ENCODE data around the gene STAM.

The STAM gene

GRCh38 chr10:17674566-17674965 lies 30.6 kb downstream of the STAM start:
- Mint-ChIP-seq H3K36me3 (ENCODE audit: low read depth) (peaks cover 16% of the 10 kb centered on the region), H3K27ac (peak overlapping the region; percentile 31), H3K4me1 (ENCODE audit: low read depth) (peaks cover 44% of the 10 kb centered on the region), H3K4me3 (no peak overlapping the region), H3K9me3 (no peaks in the 10 kb centered on the region), H3K27me3 (ENCODE audit: low read depth) (no peaks in the 10 kb centered on the region)
- no peak for DNase-seq (ENCODE audit: low spot score)

- Mint-ChIP-seq H3K4me1 (ENCODE audit: low read depth) (peaks cover 47% of the 10 kb centered on the region), H3K27ac (no peak overlapping the region), H3K36me3 (ENCODE audit: low read depth) (peaks cover 13% of the 10 kb centered on the region), H3K27me3 (ENCODE audit: low read depth) (no peaks in the 10 kb centered on the region), H3K4me3 (no peak overlapping the region), H3K9me3 (no peaks in the 10 kb centered on the region)
- DNase-seq (ENCODE audit: low spot score): no peak
Observed at GRCh38 chr10:17675638-17676037, 31.7 kb downstream of the STAM start.

GRCh38 chr10:17676919-17677318 lies 33.0 kb downstream of the STAM start:
- H3K4me3 Mint-ChIP-seq: no peak overlapping the region

GRCh38 chr10:17682236-17682946 lies 38.4 kb downstream of the STAM start:
- H3K4me3 Mint-ChIP-seq: peak overlapping the region; percentile 17
- no peaks in the 10 kb centered on the region for H3K9me3 Mint-ChIP-seq
- H3K4me1 Mint-ChIP-seq (ENCODE audit: low read depth): peaks cover 47% of the 10 kb centered on the region
- H3K36me3 Mint-ChIP-seq (ENCODE audit: low read depth): peaks cover 29% of the 10 kb centered on the region
- no peaks in the 10 kb centered on the region for H3K27me3 Mint-ChIP-seq (ENCODE audit: low read depth)
- no peak for DNase-seq (ENCODE audit: low spot score)
- H3K27ac Mint-ChIP-seq: peak overlapping the region; percentile 22

More at GRCh38 chr10:17676919-17677318, 33.0 kb downstream of the STAM start:
- no peak overlapping the region for H3K27ac Mint-ChIP-seq
- H3K27me3 Mint-ChIP-seq (ENCODE audit: low read depth): no peaks in the 10 kb centered on the region
- peaks cover 15% of the 10 kb centered on the region for H3K36me3 Mint-ChIP-seq (ENCODE audit: low read depth)
- H3K4me1 Mint-ChIP-seq (ENCODE audit: low read depth): peaks cover 45% of the 10 kb centered on the region
- H3K9me3 Mint-ChIP-seq: no peaks in the 10 kb centered on the region
- DNase-seq (ENCODE audit: low spot score): no peak

GRCh38 chr10:17683541-17683940 lies 39.6 kb downstream of the STAM start:
- Mint-ChIP-seq H3K4me1 (ENCODE audit: low read depth) (peaks cover 44% of the 10 kb centered on the region), H3K9me3 (no peaks in the 10 kb centered on the region), H3K27me3 (ENCODE audit: low read depth) (no peaks in the 10 kb centered on the region), H3K4me3 (no peak overlapping the region), H3K27ac (peak overlapping the region; percentile 10), H3K36me3 (ENCODE audit: low read depth) (peaks cover 24% of the 10 kb centered on the region)
- no peak for DNase-seq (ENCODE audit: low spot score)

GRCh38 chr10:17684537-17684936 lies 40.6 kb downstream of the STAM start:
- Mint-ChIP-seq H3K4me1 (ENCODE audit: low read depth) (peaks cover 40% of the 10 kb centered on the region), H3K9me3 (no peaks in the 10 kb centered on the region), H3K4me3 (peak overlapping the region; percentile 38), H3K36me3 (ENCODE audit: low read depth) (peaks cover 24% of the 10 kb centered on the region), H3K27me3 (ENCODE audit: low read depth) (no peaks in the 10 kb centered on the region), H3K27ac (no peak overlapping the region)
- DNase-seq (ENCODE audit: low spot score): no peak

GRCh38 chr10:17685233-17685840 lies 41.4 kb downstream of the STAM start:
- Mint-ChIP-seq H3K4me1 (ENCODE audit: low read depth) (peaks cover 36% of the 10 kb centered on the region), H3K36me3 (ENCODE audit: low read depth) (peaks cover 29% of the 10 kb centered on the region), H3K27ac (peak overlapping the region; percentile 59), H3K27me3 (ENCODE audit: low read depth) (no peaks in the 10 kb centered on the region), H3K4me3 (no peak overlapping the region), H3K9me3 (no peaks in the 10 kb centered on the region)
- peak; percentile 46 for DNase-seq (ENCODE audit: low spot score)

GRCh38 chr10:17687117-17687831 lies 43.3 kb downstream of the STAM start:
- H3K9me3 Mint-ChIP-seq: no peaks in the 10 kb centered on the region
- DNase-seq (ENCODE audit: low spot score): no peak
- H3K4me1 Mint-ChIP-seq (ENCODE audit: low read depth): peaks cover 28% of the 10 kb centered on the region
- H3K27ac Mint-ChIP-seq: no peak overlapping the region
- no peak overlapping the region for H3K4me3 Mint-ChIP-seq
- H3K36me3 Mint-ChIP-seq (ENCODE audit: low read depth): peaks cover 25% of the 10 kb centered on the region
- H3K27me3 Mint-ChIP-seq (ENCODE audit: low read depth): no peaks in the 10 kb centered on the region

- Mint-ChIP-seq H3K9me3 (no peaks in the 10 kb centered on the region), H3K36me3 (ENCODE audit: low read depth) (peaks cover 25% of the 10 kb centered on the region), H3K4me3 (no peak overlapping the region), H3K27ac (no peak overlapping the region), H3K4me1 (ENCODE audit: low read depth) (peaks cover 15% of the 10 kb centered on the region), H3K27me3 (ENCODE audit: low read depth) (no peaks in the 10 kb centered on the region)
- no peak for DNase-seq (ENCODE audit: low spot score)
Observed at GRCh38 chr10:17689137-17689536, 45.2 kb downstream of the STAM start.

- no peak overlapping the region for H3K4me3 Mint-ChIP-seq
- H3K27ac Mint-ChIP-seq: no peak overlapping the region
- no peaks in the 10 kb centered on the region for H3K9me3 Mint-ChIP-seq
- DNase-seq (ENCODE audit: low spot score): no peak
- H3K36me3 Mint-ChIP-seq (ENCODE audit: low read depth): peaks cover 40% of the 10 kb centered on the region
- peaks cover 8% of the 10 kb centered on the region for H3K4me1 Mint-ChIP-seq (ENCODE audit: low read depth)
- H3K27me3 Mint-ChIP-seq (ENCODE audit: low read depth): no peaks in the 10 kb centered on the region
Observed at GRCh38 chr10:17693009-17693408, 49.1 kb downstream of the STAM start.

- H3K27ac Mint-ChIP-seq: no peak overlapping the region
- H3K4me1 Mint-ChIP-seq (ENCODE audit: low read depth): peaks cover 2% of the 10 kb centered on the region
- no peaks in the 10 kb centered on the region for H3K9me3 Mint-ChIP-seq
- no peak overlapping the region for H3K4me3 Mint-ChIP-seq
- no peaks in the 10 kb centered on the region for H3K27me3 Mint-ChIP-seq (ENCODE audit: low read depth)
- DNase-seq (ENCODE audit: low spot score): no peak
- H3K36me3 Mint-ChIP-seq (ENCODE audit: low read depth): peaks cover 43% of the 10 kb centered on the region
Observed at GRCh38 chr10:17698696-17699095, 54.7 kb downstream of the STAM start.

- H3K27ac Mint-ChIP-seq: no peak overlapping the region
- H3K36me3 Mint-ChIP-seq (ENCODE audit: low read depth): peaks cover 36% of the 10 kb centered on the region
- H3K27me3 Mint-ChIP-seq (ENCODE audit: low read depth): no peaks in the 10 kb centered on the region
- H3K9me3 Mint-ChIP-seq: no peaks in the 10 kb centered on the region
- no peak overlapping the region for H3K4me3 Mint-ChIP-seq
- no peak for DNase-seq (ENCODE audit: low spot score)
- H3K4me1 Mint-ChIP-seq (ENCODE audit: low read depth): peaks cover 2% of the 10 kb centered on the region
Observed at GRCh38 chr10:17701301-17701700, 57.4 kb downstream of the STAM start.

GRCh38 chr10:17703706-17704105 lies 59.8 kb downstream of the STAM start:
- Mint-ChIP-seq H3K36me3 (ENCODE audit: low read depth) (peaks cover 24% of the 10 kb centered on the region), H3K9me3 (no peaks in the 10 kb centered on the region), H3K4me1 (ENCODE audit: low read depth) (peaks cover 2% of the 10 kb centered on the region), H3K27ac (no peak overlapping the region), H3K4me3 (no peak overlapping the region), H3K27me3 (ENCODE audit: low read depth) (no peaks in the 10 kb centered on the region)
- DNase-seq (ENCODE audit: low spot score): no peak

- H3K27ac Mint-ChIP-seq: no peak overlapping the region
- no peaks in the 10 kb centered on the region for H3K4me1 Mint-ChIP-seq (ENCODE audit: low read depth)
- no peaks in the 10 kb centered on the region for H3K27me3 Mint-ChIP-seq (ENCODE audit: low read depth)
- H3K9me3 Mint-ChIP-seq: no peaks in the 10 kb centered on the region
- H3K4me3 Mint-ChIP-seq: no peak overlapping the region
- H3K36me3 Mint-ChIP-seq (ENCODE audit: low read depth): peaks cover 40% of the 10 kb centered on the region
- DNase-seq (ENCODE audit: low spot score): no peak
Observed at GRCh38 chr10:17708821-17709220, 64.9 kb downstream of the STAM start.
